H9 (cell line): ENCODE results near the gene PADI4. TPM values are rescaled to one million over a fixed set of nuclear protein-coding genes. Genes with fewer than 3 reads are reported as not detected.

Source experiments
- DNase-seq: peaks from one replicate; pipeline ENCODE4 v3.0.0-alpha.2; 2017
- H2AFZ ChIP-seq: one replicate; pipeline ENCODE4 v1.6.1; 2013; ENCODE audit warnings: mild to moderate bottlenecking, low read length, control low read depth, moderate library complexity
- H2AK5ac ChIP-seq: 2 replicates; pipeline ENCODE4 v1.6.1; 2013; ENCODE audit warnings: low read length, control low read depth, mixed read lengths; ENCODE audit not compliant: insufficient read length
- H2BK120ac ChIP-seq: one replicate; pipeline ENCODE4 v1.6.1; 2013; ENCODE audit warnings: low read depth, mild to moderate bottlenecking, low read length, control low read depth, inconsistent platforms; ENCODE audit not compliant: poor library complexity, severe bottlenecking
- H2BK12ac ChIP-seq: 2 replicates; pipeline ENCODE4 v1.6.1; 2013; ENCODE audit warnings: low read length, control low read depth, mixed read lengths, low read depth; ENCODE audit not compliant: insufficient read length
- H2BK15ac ChIP-seq: 2 replicates; pipeline ENCODE4 v1.6.1; 2013; ENCODE audit warnings: low read depth, low read length, control low read depth
- H2BK20ac ChIP-seq: one replicate; pipeline ENCODE4 v1.6.1; 2013; ENCODE audit warnings: low read depth, mild to moderate bottlenecking, low read length, control low read depth, inconsistent platforms; ENCODE audit not compliant: poor library complexity, severe bottlenecking
- H2BK5ac ChIP-seq: 2 replicates; pipeline ENCODE4 v1.6.1; 2013; ENCODE audit warnings: low read length, control low read depth, mixed read lengths; ENCODE audit not compliant: insufficient read length
- H3K14ac ChIP-seq: 2 replicates; pipeline ENCODE4 v1.6.1; 2013; ENCODE audit warnings: low read length, control low read depth; ENCODE audit not compliant: insufficient read depth
- H3K18ac ChIP-seq: 2 replicates; pipeline ENCODE4 v1.6.1; 2013; ENCODE audit warnings: low read depth, mild to moderate bottlenecking, mixed read lengths, low read length, control low read depth; ENCODE audit not compliant: insufficient read length
- H3K23ac ChIP-seq: 2 replicates; pipeline ENCODE4 v1.6.1; 2013; ENCODE audit warnings: low read length, control low read depth, mixed read lengths, low read depth; ENCODE audit not compliant: insufficient read length
- H3K23me2 ChIP-seq: 2 replicates; pipeline ENCODE4 v1.6.1; 2013; ENCODE audit warnings: low read depth, mild to moderate bottlenecking, mixed read lengths, low read length, control low read depth; ENCODE audit not compliant: insufficient read length, poor library complexity, severe bottlenecking
- H3K27ac ChIP-seq: 2 replicates; pipeline ENCODE4 v1.5.1; 2013; ENCODE audit warnings: low read length, control low read depth, mixed read lengths, low read depth; ENCODE audit not compliant: insufficient read length
- H3K27me3 ChIP-seq: 2 replicates; pipeline ENCODE4 v1.6.1; 2013; ENCODE audit warnings: low read length, control low read depth, inconsistent platforms; ENCODE audit not compliant: insufficient read depth
- H3K4ac ChIP-seq: 2 replicates; pipeline ENCODE4 v1.6.1; 2013; ENCODE audit warnings: low read depth, mild to moderate bottlenecking, control low read depth, inconsistent platforms, low read length, moderate library complexity
- H3K4me1 ChIP-seq: 2 replicates; pipeline ENCODE4 v1.6.1; 2013; ENCODE audit warnings: low read length, control low read depth, inconsistent platforms; ENCODE audit not compliant: insufficient read depth
- H3K4me2 ChIP-seq: 2 replicates; pipeline ENCODE4 v1.6.1; 2013; ENCODE audit warnings: low read length, control low read depth, mixed read lengths; ENCODE audit not compliant: insufficient read length, insufficient read depth
- H3K56ac ChIP-seq: 2 replicates; pipeline ENCODE4 v1.6.1; 2013; ENCODE audit warnings: low read depth, mild to moderate bottlenecking, mixed read lengths, low read length, control low read depth; ENCODE audit not compliant: insufficient read length
- H3K79me1 ChIP-seq: 2 replicates; pipeline ENCODE4 v1.6.1; 2013; ENCODE audit warnings: low read depth, mild to moderate bottlenecking, moderate library complexity, low read length, control low read depth, inconsistent platforms; ENCODE audit not compliant: insufficient read depth, poor library complexity, severe bottlenecking
- H3K79me2 ChIP-seq: 2 replicates; pipeline ENCODE4 v1.6.1; 2013; ENCODE audit warnings: low read length, control low read depth, inconsistent platforms; ENCODE audit not compliant: insufficient read depth
- H3K9ac ChIP-seq: 2 replicates; pipeline ENCODE4 v1.6.1; 2013; ENCODE audit warnings: low read length, control low read depth, mixed read lengths; ENCODE audit not compliant: insufficient read length; ENCODE audit errors: extremely low read depth
- H3K9me3 ChIP-seq: one replicate; pipeline ENCODE4 v1.6.1; 2013; ENCODE audit warnings: low read depth, low read length, inconsistent platforms; ENCODE audit not compliant: control insufficient read depth
- H3T11ph ChIP-seq: one replicate; pipeline ENCODE4 v1.6.1; 2013; ENCODE audit warnings: mild to moderate bottlenecking, low read length, control low read depth, inconsistent platforms
- H4K20me1 ChIP-seq: one replicate; pipeline ENCODE4 v1.6.1; 2013; ENCODE audit not compliant: control insufficient read depth, insufficient read length, insufficient read depth
- H4K5ac ChIP-seq: 2 replicates; pipeline ENCODE4 v1.6.1; 2013; ENCODE audit warnings: low read depth, mild to moderate bottlenecking, mixed read lengths, low read length, control low read depth; ENCODE audit not compliant: insufficient read length
- H4K8ac ChIP-seq: replicated peaks from 2 replicates; pipeline ENCODE4 v1.6.1; 2013; ENCODE audit warnings: low read length, control low read depth, mixed read lengths, low read depth; ENCODE audit not compliant: insufficient read length
- H4K91ac ChIP-seq: 2 replicates; pipeline ENCODE4 v1.6.1; 2013; ENCODE audit warnings: low read depth, mild to moderate bottlenecking, moderate library complexity, mixed read lengths, low read length, control low read depth; ENCODE audit not compliant: insufficient read length
- H3K27ac Mint-ChIP-seq, 3 experiments: 2 replicates in 2 of 3; 3 replicates in 1 of 3; pipeline ENCODE4 v1.8.0; 2020 to 2021; ENCODE audit warnings: mixed read lengths in 3 of 3, mild to moderate bottlenecking in 1 of 3, moderate library complexity in 1 of 3
- H3K27me3 Mint-ChIP-seq: 2 replicates; pipeline ENCODE4 v1.8.0; 2021; ENCODE audit warnings: low read depth, mild to moderate bottlenecking, moderate library complexity, mixed read lengths
- H3K36me3 Mint-ChIP-seq, 3 experiments: 2 replicates in 2 of 3; 3 replicates in 1 of 3; pipeline ENCODE4 v1.8.0; 2020 to 2021; ENCODE audit warnings: low read depth in 3 of 3, mixed read lengths in 3 of 3; ENCODE audit not compliant: insufficient read depth in 1 of 3
- H3K4me1 Mint-ChIP-seq, 2 experiments: 2 replicates each; pipeline ENCODE4 v1.8.0; 2020; ENCODE audit warnings: mixed read lengths in 2 of 2
- H3K4me3 Mint-ChIP-seq, 2 experiments: 2 replicates in 1 of 2; 3 replicates in 1 of 2; pipeline ENCODE4 v1.8.0; 2020 to 2021; ENCODE audit warnings: mild to moderate bottlenecking in 2 of 2, mixed read lengths in 2 of 2, moderate library complexity in 1 of 2
- H3K9me3 Mint-ChIP-seq, 2 experiments: 2 replicates in 1 of 2; 3 replicates in 1 of 2; pipeline ENCODE4 v1.8.0; 2020; ENCODE audit warnings: mild to moderate bottlenecking in 2 of 2, mixed read lengths in 2 of 2, moderate library complexity in 1 of 2
- WGBS: extraction: QIAGEN DNeasy Blood & Tissue Kit; methylation state at CpG from one replicate; pipeline ENCODE4 v1.1.7; 2013; ENCODE audit warnings: missing lambda C conversion rate, low lambda C conversion rate, mixed read lengths; ENCODE audit not compliant: insufficient read length; ENCODE audit errors: extremely low coverage; 5-methylcytosine and 5-hydroxymethylcytosine counted together
- total RNA-seq: library from RNA; stranded (reverse); gene quantifications from 2 replicates; pipeline ENCODE4 v1.2.1, GENCODE V29; 2021
- TF ChIP-seq, protein P1 (sequence below): fragments of 200-600 bp; sonication (generic); conservative IDR thresholded peaks from 3 replicates; pipeline ENCODE4 v1.8.0; 2021; ENCODE audit warnings: antibody characterized with exemption, mild to moderate bottlenecking

The PADI4 gene
- total RNA-seq, 1 experiment from 2014 or later, result 0.13 TPM

DNA sequence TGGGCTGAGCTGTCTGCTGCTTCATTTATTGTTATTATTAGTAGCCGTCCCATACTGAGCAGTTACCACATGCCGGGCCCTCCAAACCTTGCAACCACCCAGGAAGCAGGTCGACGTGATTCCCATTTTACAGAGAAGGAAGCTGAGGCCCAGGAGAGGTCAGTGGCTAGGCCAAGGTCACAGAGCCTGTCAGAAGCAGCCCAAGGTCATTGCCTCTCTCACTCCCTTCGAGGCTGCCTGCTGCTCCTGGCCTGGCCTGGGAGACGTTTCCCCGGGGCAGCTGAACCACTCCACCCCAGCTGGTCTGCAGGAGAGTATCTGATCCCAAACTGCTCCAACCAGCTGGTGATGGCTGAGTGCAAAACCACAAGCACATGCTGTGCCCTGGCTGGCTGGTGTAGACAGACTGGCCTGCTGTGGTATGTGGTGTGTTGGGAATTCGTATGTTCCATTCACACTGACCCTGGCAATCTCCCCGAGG is 6.5 kb downstream of the PADI4 start:
- H3K4me1 Mint-ChIP-seq, result peaks cover 38 to 42% of the 10 kb centered on the region in 2 experiments
- DNase-seq, result no peak

More for the DNA sequence above, 6.5 kb downstream of the PADI4 start:
- no peaks in the 10 kb centered on the region for H3K27me3 ChIP-seq
- no peak overlapping the region for H2BK20ac ChIP-seq
- H2BK5ac ChIP-seq, result no peak overlapping the region
- no peak overlapping the region for H3K4ac ChIP-seq
- no peaks in the 10 kb centered on the region for H3K27me3 Mint-ChIP-seq
- H3K18ac ChIP-seq, result no peak overlapping the region
- no peak overlapping the region for H2AK5ac ChIP-seq
- H3K56ac ChIP-seq, result no peak overlapping the region
- no peak overlapping the region for H4K91ac ChIP-seq
- no peaks in the 10 kb centered on the region for H3K23me2 ChIP-seq
- no peaks in the 10 kb centered on the region; a peak in 1 of 5 replicates for H3K9me3 Mint-ChIP-seq
- no peak overlapping the region for H3K9ac ChIP-seq
- H3K79me1 ChIP-seq, result no peaks in the 10 kb centered on the region
- H3K4me2 ChIP-seq, result no peak overlapping the region
- TF ChIP-seq, protein P1, sequence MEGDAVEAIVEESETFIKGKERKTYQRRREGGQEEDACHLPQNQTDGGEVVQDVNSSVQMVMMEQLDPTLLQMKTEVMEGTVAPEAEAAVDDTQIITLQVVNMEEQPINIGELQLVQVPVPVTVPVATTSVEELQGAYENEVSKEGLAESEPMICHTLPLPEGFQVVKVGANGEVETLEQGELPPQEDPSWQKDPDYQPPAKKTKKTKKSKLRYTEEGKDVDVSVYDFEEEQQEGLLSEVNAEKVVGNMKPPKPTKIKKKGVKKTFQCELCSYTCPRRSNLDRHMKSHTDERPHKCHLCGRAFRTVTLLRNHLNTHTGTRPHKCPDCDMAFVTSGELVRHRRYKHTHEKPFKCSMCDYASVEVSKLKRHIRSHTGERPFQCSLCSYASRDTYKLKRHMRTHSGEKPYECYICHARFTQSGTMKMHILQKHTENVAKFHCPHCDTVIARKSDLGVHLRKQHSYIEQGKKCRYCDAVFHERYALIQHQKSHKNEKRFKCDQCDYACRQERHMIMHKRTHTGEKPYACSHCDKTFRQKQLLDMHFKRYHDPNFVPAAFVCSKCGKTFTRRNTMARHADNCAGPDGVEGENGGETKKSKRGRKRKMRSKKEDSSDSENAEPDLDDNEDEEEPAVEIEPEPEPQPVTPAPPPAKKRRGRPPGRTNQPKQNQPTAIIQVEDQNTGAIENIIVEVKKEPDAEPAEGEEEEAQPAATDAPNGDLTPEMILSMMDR, result no peak
- no peak overlapping the region for H2BK120ac ChIP-seq
- no peaks in the 10 kb centered on the region for H3K79me2 ChIP-seq
- H4K20me1 ChIP-seq, result no peaks in the 10 kb centered on the region
- no peaks in the 10 kb centered on the region for H3K36me3 Mint-ChIP-seq
- H4K5ac ChIP-seq, result no peak overlapping the region
- no peak overlapping the region for H3T11ph ChIP-seq
- H3K4me3 Mint-ChIP-seq, result no peak overlapping the region
- no peak overlapping the region for H2AFZ ChIP-seq
- H3K14ac ChIP-seq, result no peak overlapping the region
- H2BK15ac ChIP-seq, result no peak overlapping the region
- H3K23ac ChIP-seq, result no peak overlapping the region
- H3K27ac ChIP-seq, result no peak overlapping the region
- H3K27ac Mint-ChIP-seq, result no peak overlapping the region; a peak in 2 of 7 replicates
- peaks cover 4% of the 10 kb centered on the region; the same call in 1 of the 2 replicates for H3K4me1 ChIP-seq
- no CpG with 5 or more reads among the region's 9 CpGs for WGBS
- H4K8ac ChIP-seq, result no peak overlapping the region
- no peak overlapping the region for H2BK12ac ChIP-seq
- no peaks in the 10 kb centered on the region for H3K9me3 ChIP-seq
